ENCODE results near the gene LANCL2.

DNA sequence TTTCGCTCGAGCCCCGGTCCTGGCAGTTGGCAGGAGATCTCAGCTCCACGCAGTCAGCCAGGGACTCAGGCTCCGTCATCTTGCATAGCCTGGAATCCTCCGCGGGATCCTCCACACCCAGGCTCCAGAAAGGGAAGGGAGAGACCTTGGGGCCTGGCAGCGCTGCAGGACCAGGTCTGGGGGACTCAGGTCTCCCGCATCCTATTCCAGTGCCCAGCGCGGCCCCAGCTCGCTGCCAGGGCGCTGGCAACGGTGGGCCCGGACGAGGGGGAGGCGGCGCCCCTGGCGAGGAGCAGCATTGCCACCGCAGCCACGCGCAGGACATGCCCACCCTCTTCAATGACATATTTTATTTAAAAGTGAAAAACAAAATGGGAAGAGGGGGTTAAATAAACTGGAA, 83.4 kb downstream of the LANCL2 start:
- TF ChIP-seq EZH2 (IDR thresholded peaks at IDR 0.05; ENCODE audit: insufficient read depth, poor library complexity, severe bottlenecking) (no peak), EZH2phosphoT487 (IDR thresholded peaks at IDR 0.05; ENCODE audit: insufficient read depth, low read depth) (no peak)

Measured in GM23248 (cell line).